H9 (cell line): ENCODE results near the gene ATP2A1. TPM values are rescaled to one million over a fixed set of nuclear protein-coding genes. Genes with fewer than 3 reads are reported as not detected.

Experiments
- DNase-seq: peaks from one replicate; pipeline ENCODE4 v3.0.0-alpha.2; 2017
- H2AFZ ChIP-seq: one replicate; pipeline ENCODE4 v1.6.1; 2013; ENCODE audit warnings: mild to moderate bottlenecking, low read length, control low read depth, moderate library complexity
- H2AK5ac ChIP-seq: 2 replicates; pipeline ENCODE4 v1.6.1; 2013; ENCODE audit warnings: low read length, control low read depth, mixed read lengths; ENCODE audit not compliant: insufficient read length
- H2BK120ac ChIP-seq: one replicate; pipeline ENCODE4 v1.6.1; 2013; ENCODE audit warnings: low read depth, mild to moderate bottlenecking, low read length, control low read depth, inconsistent platforms; ENCODE audit not compliant: poor library complexity, severe bottlenecking
- H2BK12ac ChIP-seq: 2 replicates; pipeline ENCODE4 v1.6.1; 2013; ENCODE audit warnings: low read length, control low read depth, mixed read lengths, low read depth; ENCODE audit not compliant: insufficient read length
- H2BK15ac ChIP-seq: 2 replicates; pipeline ENCODE4 v1.6.1; 2013; ENCODE audit warnings: low read depth, low read length, control low read depth
- H2BK20ac ChIP-seq: one replicate; pipeline ENCODE4 v1.6.1; 2013; ENCODE audit warnings: low read depth, mild to moderate bottlenecking, low read length, control low read depth, inconsistent platforms; ENCODE audit not compliant: poor library complexity, severe bottlenecking
- H2BK5ac ChIP-seq: 2 replicates; pipeline ENCODE4 v1.6.1; 2013; ENCODE audit warnings: low read length, control low read depth, mixed read lengths; ENCODE audit not compliant: insufficient read length
- H3K14ac ChIP-seq: 2 replicates; pipeline ENCODE4 v1.6.1; 2013; ENCODE audit warnings: low read length, control low read depth; ENCODE audit not compliant: insufficient read depth
- H3K18ac ChIP-seq: 2 replicates; pipeline ENCODE4 v1.6.1; 2013; ENCODE audit warnings: low read depth, mild to moderate bottlenecking, mixed read lengths, low read length, control low read depth; ENCODE audit not compliant: insufficient read length
- H3K23ac ChIP-seq: 2 replicates; pipeline ENCODE4 v1.6.1; 2013; ENCODE audit warnings: low read length, control low read depth, mixed read lengths, low read depth; ENCODE audit not compliant: insufficient read length
- H3K23me2 ChIP-seq: 2 replicates; pipeline ENCODE4 v1.6.1; 2013; ENCODE audit warnings: low read depth, mild to moderate bottlenecking, mixed read lengths, low read length, control low read depth; ENCODE audit not compliant: insufficient read length, poor library complexity, severe bottlenecking
- H3K27ac ChIP-seq: 2 replicates; pipeline ENCODE4 v1.5.1; 2013; ENCODE audit warnings: low read length, control low read depth, mixed read lengths, low read depth; ENCODE audit not compliant: insufficient read length
- H3K27me3 ChIP-seq: 2 replicates; pipeline ENCODE4 v1.6.1; 2013; ENCODE audit warnings: low read length, control low read depth, inconsistent platforms; ENCODE audit not compliant: insufficient read depth
- H3K4ac ChIP-seq: 2 replicates; pipeline ENCODE4 v1.6.1; 2013; ENCODE audit warnings: low read depth, mild to moderate bottlenecking, control low read depth, inconsistent platforms, low read length, moderate library complexity
- H3K4me1 ChIP-seq: 2 replicates; pipeline ENCODE4 v1.6.1; 2013; ENCODE audit warnings: low read length, control low read depth, inconsistent platforms; ENCODE audit not compliant: insufficient read depth
- H3K4me2 ChIP-seq: 2 replicates; pipeline ENCODE4 v1.6.1; 2013; ENCODE audit warnings: low read length, control low read depth, mixed read lengths; ENCODE audit not compliant: insufficient read length, insufficient read depth
- H3K56ac ChIP-seq: 2 replicates; pipeline ENCODE4 v1.6.1; 2013; ENCODE audit warnings: low read depth, mild to moderate bottlenecking, mixed read lengths, low read length, control low read depth; ENCODE audit not compliant: insufficient read length
- H3K79me1 ChIP-seq: 2 replicates; pipeline ENCODE4 v1.6.1; 2013; ENCODE audit warnings: low read depth, mild to moderate bottlenecking, moderate library complexity, low read length, control low read depth, inconsistent platforms; ENCODE audit not compliant: insufficient read depth, poor library complexity, severe bottlenecking
- H3K79me2 ChIP-seq: 2 replicates; pipeline ENCODE4 v1.6.1; 2013; ENCODE audit warnings: low read length, control low read depth, inconsistent platforms; ENCODE audit not compliant: insufficient read depth
- H3K9ac ChIP-seq: 2 replicates; pipeline ENCODE4 v1.6.1; 2013; ENCODE audit warnings: low read length, control low read depth, mixed read lengths; ENCODE audit not compliant: insufficient read length; ENCODE audit errors: extremely low read depth
- H3K9me3 ChIP-seq: one replicate; pipeline ENCODE4 v1.6.1; 2013; ENCODE audit warnings: low read depth, low read length, inconsistent platforms; ENCODE audit not compliant: control insufficient read depth
- H3T11ph ChIP-seq: one replicate; pipeline ENCODE4 v1.6.1; 2013; ENCODE audit warnings: mild to moderate bottlenecking, low read length, control low read depth, inconsistent platforms
- H4K20me1 ChIP-seq: one replicate; pipeline ENCODE4 v1.6.1; 2013; ENCODE audit not compliant: control insufficient read depth, insufficient read length, insufficient read depth
- H4K5ac ChIP-seq: 2 replicates; pipeline ENCODE4 v1.6.1; 2013; ENCODE audit warnings: low read depth, mild to moderate bottlenecking, mixed read lengths, low read length, control low read depth; ENCODE audit not compliant: insufficient read length
- H4K8ac ChIP-seq: replicated peaks from 2 replicates; pipeline ENCODE4 v1.6.1; 2013; ENCODE audit warnings: low read length, control low read depth, mixed read lengths, low read depth; ENCODE audit not compliant: insufficient read length
- H4K91ac ChIP-seq: 2 replicates; pipeline ENCODE4 v1.6.1; 2013; ENCODE audit warnings: low read depth, mild to moderate bottlenecking, moderate library complexity, mixed read lengths, low read length, control low read depth; ENCODE audit not compliant: insufficient read length
- H3K27ac Mint-ChIP-seq, 3 experiments: 2 replicates in 2 of 3; 3 replicates in 1 of 3; pipeline ENCODE4 v1.8.0; 2020 to 2021; ENCODE audit warnings: mixed read lengths in 3 of 3, mild to moderate bottlenecking in 1 of 3, moderate library complexity in 1 of 3
- H3K27me3 Mint-ChIP-seq: 2 replicates; pipeline ENCODE4 v1.8.0; 2021; ENCODE audit warnings: low read depth, mild to moderate bottlenecking, moderate library complexity, mixed read lengths
- H3K36me3 Mint-ChIP-seq, 3 experiments: 2 replicates in 2 of 3; 3 replicates in 1 of 3; pipeline ENCODE4 v1.8.0; 2020 to 2021; ENCODE audit warnings: low read depth in 3 of 3, mixed read lengths in 3 of 3; ENCODE audit not compliant: insufficient read depth in 1 of 3
- H3K4me1 Mint-ChIP-seq, 2 experiments: 2 replicates each; pipeline ENCODE4 v1.8.0; 2020; ENCODE audit warnings: mixed read lengths in 2 of 2
- H3K4me3 Mint-ChIP-seq, 2 experiments: 2 replicates in 1 of 2; 3 replicates in 1 of 2; pipeline ENCODE4 v1.8.0; 2020 to 2021; ENCODE audit warnings: mild to moderate bottlenecking in 2 of 2, mixed read lengths in 2 of 2, moderate library complexity in 1 of 2
- H3K9me3 Mint-ChIP-seq, 2 experiments: 2 replicates in 1 of 2; 3 replicates in 1 of 2; pipeline ENCODE4 v1.8.0; 2020; ENCODE audit warnings: mild to moderate bottlenecking in 2 of 2, mixed read lengths in 2 of 2, moderate library complexity in 1 of 2
- CTCF ChIP-seq: fragments of 200-600 bp; sonication (generic); conservative IDR thresholded peaks from 3 replicates; pipeline ENCODE4 v1.8.0; 2021; ENCODE audit warnings: antibody characterized with exemption, mild to moderate bottlenecking
- WGBS: extraction: QIAGEN DNeasy Blood & Tissue Kit; methylation state at CpG from one replicate; pipeline ENCODE4 v1.1.7; 2013; ENCODE audit warnings: missing lambda C conversion rate, low lambda C conversion rate, mixed read lengths; ENCODE audit not compliant: insufficient read length; ENCODE audit errors: extremely low coverage; 5-methylcytosine and 5-hydroxymethylcytosine counted together
- total RNA-seq: library from RNA; stranded (reverse); gene quantifications from 2 replicates; pipeline ENCODE4 v1.2.1, GENCODE V29; 2021

The ATP2A1 gene
- total RNA-seq, 1 experiment from 2014 or later, result 4.6 TPM

GRCh38 chr16:28898942-28899341, 20.7 kb downstream of the ATP2A1 start:
- Histone ChIP-seq H3K27ac (no peak overlapping the region), H3T11ph (no peak overlapping the region), H4K5ac (no peak overlapping the region), H3K18ac (no peak overlapping the region), H3K23me2 (no peaks in the 10 kb centered on the region), H4K8ac (no peak overlapping the region), H3K79me1 (no peaks in the 10 kb centered on the region), H4K91ac (no peak overlapping the region), H3K4ac (no peak overlapping the region), H3K27me3 (no peaks in the 10 kb centered on the region), H3K4me1 (no peaks in the 10 kb centered on the region), H2BK5ac (no peak overlapping the region), H2BK120ac (no peak overlapping the region), H2BK15ac (no peak overlapping the region), H3K56ac (no peak overlapping the region), H4K20me1 (no peaks in the 10 kb centered on the region), H3K79me2 (no peaks in the 10 kb centered on the region), H3K23ac (no peak overlapping the region), H2BK20ac (no peak overlapping the region), H3K9ac (no peak overlapping the region), H3K9me3 (no peaks in the 10 kb centered on the region), H2AFZ (no peak overlapping the region), H2BK12ac (no peak overlapping the region), H2AK5ac (no peak overlapping the region), H3K14ac (no peak overlapping the region), H3K4me2 (no peak overlapping the region)
- Mint-ChIP-seq H3K27ac (no peak overlapping the region; a peak in 1 of 7 replicates), H3K4me1 (no peaks in the 10 kb centered on the region), H3K4me3 (no peak overlapping the region), H3K36me3 (no peaks in the 10 kb centered on the region; a peak in 1 of 7 replicates), H3K27me3 (no peaks in the 10 kb centered on the region), H3K9me3 (no peaks in the 10 kb centered on the region)
- no peak for TF ChIP-seq CTCF
- no peak for DNase-seq
- no CpG with 5 or more reads among the region's 4 CpGs for WGBS
